OCI-LY7 (cell line): ENCODE measurements around the gene KNDC1. TPM values are rescaled to one million over a fixed set of nuclear protein-coding genes. Genes with fewer than 3 reads are reported as not detected.
"Not testable (repeated sequence)": the region's sequence is repeated elsewhere in the genome, so short reads cannot be mapped to it uniquely, and the experiment has no call there.

Experiments
- BruUV-seq: library from RNA; stranded (reverse); fragments of 400-500 nt; replicated peaks from 2 replicates; lab custom pipeline; 2021; lab: Mats Ljungman, UMichigan
- CTCF ChIA-PET: fragments of 300-600 bp; sonication (Branson Sonifier 250); formaldehyde crosslinking; loops from one replicate; lab custom pipeline; 2022; ENCODE audit warnings: antibody characterized with exemption; ENCODE audit not compliant: unreplicated experiment; lab: Charles Lee
- POLR2A ChIA-PET: fragments of 300-600 bp; sonication (Branson Sonifier 250); formaldehyde crosslinking; loops from one replicate; lab custom pipeline; 2022; ENCODE audit warnings: antibody characterized with exemption; lab: Charles Lee
- DNase-seq: peaks from one replicate; pipeline ENCODE4 v3.0.0-alpha.2; 2015; ENCODE audit warnings: low spot score
- H2AFZ ChIP-seq: fragments of 200-600 bp; sonication (generic), shearing (Covaris generic); 2 replicates; pipeline ENCODE4 v1.6.1; 2014; ENCODE audit warnings: mild to moderate bottlenecking, antibody characterized with exemption, low read length, moderate library complexity
- H3K27ac ChIP-seq: fragments of 200-600 bp; sonication (generic); 2 replicates; pipeline ENCODE4 v1.5.1; 2014; ENCODE audit warnings: mixed run types, low read depth, mild to moderate bottlenecking, moderate library complexity, low read length, inconsistent platforms; ENCODE audit not compliant: poor library complexity, severe bottlenecking
- H3K36me3 ChIP-seq: fragments of 200-600 bp; sonication (generic); 2 replicates; pipeline ENCODE4 v1.6.1; 2014; ENCODE audit warnings: mild to moderate bottlenecking, antibody characterized with exemption, low read length, moderate library complexity, mixed read lengths; ENCODE audit not compliant: insufficient read depth
- H3K4me1 ChIP-seq: fragments of 200-600 bp; sonication (generic); 2 replicates; pipeline ENCODE4 v1.5.1; 2014; ENCODE audit warnings: mild to moderate bottlenecking, low read length; ENCODE audit not compliant: insufficient read depth, poor library complexity, severe bottlenecking
- H3K4me2 ChIP-seq: fragments of 200-600 bp; sonication (generic); 2 replicates; pipeline ENCODE4 v1.6.1; 2014; ENCODE audit warnings: mild to moderate bottlenecking, low read length
- H3K4me3 ChIP-seq: fragments of 200-600 bp; sonication (generic); 2 replicates; pipeline ENCODE4 v1.5.1; 2014; ENCODE audit warnings: mild to moderate bottlenecking, low read depth, low read length; ENCODE audit not compliant: poor library complexity, severe bottlenecking
- H3K79me2 ChIP-seq: fragments of 200-600 bp; sonication (generic); 2 replicates; pipeline ENCODE4 v1.6.1; 2016; ENCODE audit warnings: low read depth, mild to moderate bottlenecking, low read length, moderate library complexity, mixed read lengths; ENCODE audit not compliant: insufficient read depth
- H3K9me2 ChIP-seq: fragments of 200-600 bp; sonication (generic); 2 replicates; pipeline ENCODE4 v1.6.1; 2016; ENCODE audit warnings: mild to moderate bottlenecking, low read length, mixed read lengths; ENCODE audit not compliant: insufficient read depth
- H3K9me3 ChIP-seq: fragments of 200-600 bp; sonication (generic); 2 replicates; pipeline ENCODE4 v1.6.1; 2014; ENCODE audit warnings: mild to moderate bottlenecking, mixed run types, low read length, mixed read lengths
- H4K20me1 ChIP-seq: fragments of 200-600 bp; sonication (generic); 2 replicates; pipeline ENCODE4 v1.6.1; 2014; ENCODE audit warnings: mild to moderate bottlenecking, antibody characterized with exemption, low read length, moderate library complexity, mixed read lengths; ENCODE audit not compliant: insufficient read depth
- CTCF ChIP-seq: fragments of 200-600 bp; sonication (generic); conservative IDR thresholded peaks from 2 replicates; pipeline ENCODE4 v1.5.1; 2014; ENCODE audit warnings: mild to moderate bottlenecking, antibody characterized with exemption, low read length, moderate library complexity, mixed read lengths
- EZH2phosphoT487 ChIP-seq: fragments of 200-600 bp; sonication (generic); IDR thresholded peaks from 2 replicates; pipeline ENCODE4 v1.6.1; 2018; ENCODE audit warnings: low read depth, borderline replicate concordance, mild to moderate bottlenecking, mixed run types, antibody characterized with exemption, low read length, moderate library complexity, mixed read lengths
- intact Hi-C: fragments of 100-400 bp; cut with micrococcal nuclease; formaldehyde crosslinking; loops from one replicate; pipeline ENCODE4 v1.10.0; 2022; ENCODE audit not compliant: unreplicated experiment
- total RNA-seq, 2 experiments: library from RNA; depleted of rRNA in 1 of 2; stranded (reverse); fragments of >200 nt in 1 of 2; shearing (Covaris generic) in 1 of 2; gene quantifications; 2 replicates each; pipeline ENCODE4 v1.2.3, GENCODE V29; 2014 to 2022

KNDC1 gene
- total RNA-seq, 2 experiments from 2014 or later: not detected

GRCh38 chr10:133219782-133220181, 59.8 kb downstream of the KNDC1 start:
- Histone ChIP-seq H2AFZ (no peak overlapping the region), H3K27ac (no peak overlapping the region), H3K4me1 (no peaks in the 10 kb centered on the region), H3K9me2 (no peaks in the 10 kb centered on the region), H3K4me3 (no peak overlapping the region), H3K4me2 (no peak overlapping the region), H3K36me3 (no peaks in the 10 kb centered on the region), H3K79me2 (no peaks in the 10 kb centered on the region), H3K9me3 (no peaks in the 10 kb centered on the region), H4K20me1 (no peaks in the 10 kb centered on the region)
- ChIA-PET POLR2A (no interaction called here), CTCF (no interaction called here)
- no peak for DNase-seq
- no peak for TF ChIP-seq CTCF
- no peak for TF ChIP-seq EZH2phosphoT487
- no TSS peak for BruUV-seq
- intact Hi-C loops: no loop called here

- POLR2A ChIA-PET: no interaction called here
These were observed 61.3 kb downstream of the KNDC1 start for GRCh38 chr10:133221331-133221730.

GRCh38 chr10:133221756-133222155, 61.7 kb downstream of the KNDC1 start:
- H3K27ac ChIP-seq, H3K79me2 ChIP-seq, CTCF ChIA-PET, intact Hi-C loops, BruUV-seq, H3K9me3 ChIP-seq, H3K4me3 ChIP-seq, H3K4me1 ChIP-seq, H2AFZ ChIP-seq, DNase-seq, H3K9me2 ChIP-seq, H3K36me3 ChIP-seq, H3K4me2 ChIP-seq, POLR2A ChIA-PET, H4K20me1 ChIP-seq: not testable (repeated sequence)

More at GRCh38 chr10:133221331-133221730, 61.3 kb downstream of the KNDC1 start:
- no peaks in the 10 kb centered on the region for H3K79me2 ChIP-seq
- intact Hi-C loops: no loop called here
- no peaks in the 10 kb centered on the region for H3K4me1 ChIP-seq
- no peak overlapping the region for H3K4me3 ChIP-seq
- DNase-seq: no peak
- no peak for TF ChIP-seq EZH2phosphoT487
- TF ChIP-seq CTCF: no peak
- BruUV-seq: no TSS peak
- no peaks in the 10 kb centered on the region for H4K20me1 ChIP-seq
- H3K36me3 ChIP-seq: no peaks in the 10 kb centered on the region
- no peak overlapping the region for H3K27ac ChIP-seq
- no peaks in the 10 kb centered on the region for H3K9me2 ChIP-seq
- no peak overlapping the region for H3K4me2 ChIP-seq
- no peaks in the 10 kb centered on the region for H3K9me3 ChIP-seq
- CTCF ChIA-PET: no interaction called here
- no peak overlapping the region for H2AFZ ChIP-seq
